Stimulated activated CD8-positive, alpha-beta memory T cell treated with anti-CD3 and anti-CD28 coated beads, Interleukin-15, amount 100 ng/mL, for 24 hours (primary cell): ENCODE results near the gene GMPR2.

ENCODE experiments used
- DNase-seq: peaks from one replicate; pipeline ENCODE4 v3.0.0-alpha.2; 2020; ENCODE audit warnings: low read depth

Gene GMPR2

DNA sequence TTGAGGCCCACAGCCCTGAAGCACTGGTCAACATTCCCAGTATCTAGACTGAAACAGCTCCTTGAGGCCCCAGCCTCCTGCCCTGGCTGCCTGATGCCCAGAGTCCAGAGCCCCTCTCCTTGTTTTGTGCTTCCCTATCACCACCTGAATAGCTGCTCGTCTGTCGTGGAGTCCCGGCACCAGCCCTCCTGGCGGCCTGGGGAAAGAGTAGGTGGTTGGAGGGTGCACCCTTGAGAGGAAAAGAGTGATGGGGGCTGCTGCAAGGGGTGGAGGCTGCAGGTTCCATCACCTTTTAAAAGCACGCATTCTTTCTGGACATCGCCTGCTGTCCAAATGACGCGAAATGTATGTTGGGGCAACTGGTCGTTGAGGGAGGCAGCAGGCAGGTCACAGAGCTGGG, 35.5 kb downstream of the GMPR2 start:
- no peak for DNase-seq

GRCh38 chr14:24269368-24269767, 36.6 kb downstream of the GMPR2 start:
- no peak for DNase-seq

- no peak for DNase-seq
These were observed 37.3 kb downstream of the GMPR2 start for GRCh38 chr14:24269910-24270536.

DNA sequence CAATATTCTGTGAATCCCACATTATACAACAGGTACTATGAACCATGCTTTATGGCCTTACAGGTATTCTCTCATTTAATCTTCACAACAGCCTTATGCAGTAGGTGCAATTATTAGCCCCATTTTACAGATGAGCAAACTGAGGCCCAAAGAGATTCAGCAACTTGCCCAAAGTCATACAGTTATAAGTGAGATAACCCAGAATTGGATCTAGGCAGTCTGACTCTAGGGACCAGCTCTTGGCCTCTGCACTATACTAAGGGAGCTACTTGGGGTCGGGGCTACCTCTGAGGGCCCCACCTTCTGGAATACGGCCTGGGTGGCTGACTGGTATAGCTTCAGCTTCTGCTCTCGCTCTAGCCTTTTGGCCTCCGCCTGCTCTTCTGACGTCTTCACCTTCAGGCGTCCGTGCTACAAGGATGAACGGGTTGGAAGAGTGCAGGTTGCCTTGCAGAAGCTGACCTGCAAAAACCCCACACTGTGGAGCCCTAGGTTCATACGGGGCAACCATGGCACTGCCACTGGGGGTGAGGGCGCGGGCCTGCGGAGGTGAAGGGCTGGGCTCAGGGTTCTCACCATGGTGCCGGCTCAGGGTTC, 37.9 kb downstream of the GMPR2 start:
- DNase-seq = no peak

DNA sequence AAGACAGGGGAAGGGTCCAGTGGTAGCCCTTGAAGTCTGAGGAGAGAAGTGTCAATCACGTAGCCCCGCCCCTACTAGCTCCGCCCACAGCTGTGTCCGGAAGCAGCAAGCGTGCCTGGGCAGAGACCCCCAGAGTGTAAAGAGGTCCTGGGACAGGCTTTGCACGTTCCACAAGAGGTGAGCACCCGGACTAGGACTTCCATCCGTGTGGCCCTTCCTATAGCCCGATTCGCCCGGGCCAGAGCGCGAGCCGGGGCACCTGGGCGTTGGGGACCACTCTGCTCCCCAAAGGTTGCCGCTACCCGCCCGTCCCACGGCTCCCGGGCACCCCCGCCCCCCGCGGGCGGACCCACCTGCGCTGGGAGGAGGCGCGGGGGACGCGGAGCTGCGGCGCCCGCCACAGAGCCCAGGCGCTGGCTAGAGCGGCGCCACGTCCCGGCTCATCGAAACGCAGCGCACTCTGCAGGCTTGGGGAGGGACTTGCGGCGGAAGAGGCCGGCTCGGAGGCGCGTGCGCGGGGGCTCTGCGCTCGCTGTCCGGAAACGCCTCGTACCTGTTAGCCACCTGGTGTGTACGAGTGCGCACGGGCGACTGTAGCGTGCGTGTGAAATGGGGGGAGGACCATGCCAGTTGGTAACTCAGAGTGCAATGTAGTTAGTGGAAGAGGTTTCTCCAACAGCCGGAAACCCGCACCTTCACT, 38.6 kb downstream of the GMPR2 start, which contains the start of gene RABGGTA:
Gene RABGGTA (minus strand): TSS at position 464 of the 700 bp plus-strand sequence. CDS start 482 bp downstream, outside the sequence.
- DNase-seq = peak; percentile 69

GRCh38 chr14:24271834-24272263, 39.1 kb downstream of the GMPR2 start:
- DNase-seq = no peak

- DNase-seq = no peak
These were observed 39.7 kb downstream of the GMPR2 start for GRCh38 chr14:24272467-24272866.

DNA sequence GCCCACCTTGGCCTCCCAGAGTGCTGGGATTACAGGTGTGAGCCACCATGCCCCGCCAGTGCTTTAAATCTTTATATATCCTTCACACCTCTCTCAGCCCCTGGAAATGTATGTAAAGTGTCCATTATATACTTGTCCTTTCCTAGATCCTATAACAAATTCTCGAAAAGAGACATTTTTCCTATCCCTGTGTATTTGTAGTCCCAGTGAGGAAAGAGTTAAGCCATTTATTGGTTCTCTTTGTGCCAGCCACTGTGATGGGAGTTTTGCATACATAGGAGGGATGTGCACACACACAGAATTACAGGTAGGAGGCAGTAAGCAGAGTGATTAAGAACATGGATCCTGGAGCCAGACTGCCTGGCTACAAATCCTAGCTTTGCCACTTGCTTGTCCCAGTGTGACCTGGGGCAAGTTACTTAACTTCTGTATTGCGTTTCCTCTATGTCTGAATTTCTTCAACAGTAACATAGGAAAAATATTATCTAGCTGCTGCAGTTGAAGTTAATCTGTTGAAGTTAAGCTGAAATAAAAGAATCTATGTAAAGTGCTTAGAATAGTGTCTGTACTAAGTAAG, 40.8 kb downstream of the GMPR2 start:
- no peak for DNase-seq

DNA sequence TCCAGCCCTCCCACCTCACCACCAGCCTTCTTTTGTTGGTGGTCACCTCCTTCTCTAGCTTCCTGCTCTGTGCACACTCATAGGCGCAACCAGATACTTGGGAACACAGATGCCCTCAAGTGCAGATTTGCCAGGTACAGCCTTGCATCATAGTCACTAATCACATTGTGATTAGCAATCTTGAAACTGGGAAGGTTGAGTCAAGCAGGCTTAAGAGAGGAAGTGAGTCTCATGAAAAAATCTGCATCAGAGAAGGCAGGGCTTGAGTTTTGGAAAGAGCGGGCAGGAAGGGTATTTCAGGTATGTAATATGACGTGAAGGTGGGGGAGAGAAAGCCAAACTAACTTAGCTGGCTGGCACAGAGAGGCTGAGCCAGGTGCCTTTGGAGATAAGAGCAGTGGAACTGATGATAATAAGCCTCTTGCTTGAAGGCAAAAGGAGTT, 41.4 kb downstream of the GMPR2 start:
- DNase-seq = no peak

DNA sequence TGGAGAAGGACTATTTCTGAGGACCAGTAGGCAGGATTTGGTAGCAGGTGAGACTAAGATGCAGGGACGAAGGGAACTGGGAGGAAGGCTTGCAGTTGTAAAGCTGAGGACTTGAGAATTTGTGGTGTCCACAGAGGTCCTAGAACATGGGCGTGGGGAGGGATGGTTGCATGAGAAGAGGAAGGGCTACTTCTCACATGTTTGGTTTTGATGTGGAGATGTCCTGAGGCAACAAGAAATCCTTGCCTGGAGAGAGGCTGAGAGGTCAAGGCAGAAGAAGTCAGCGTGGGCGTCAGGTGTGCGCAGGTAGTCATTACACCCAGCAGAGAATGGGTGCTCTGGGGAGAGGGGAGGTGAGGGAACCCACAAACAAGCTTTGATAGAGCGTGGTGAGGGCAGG, 44.3 kb downstream of the GMPR2 start:
- DNase-seq = no peak

DNA sequence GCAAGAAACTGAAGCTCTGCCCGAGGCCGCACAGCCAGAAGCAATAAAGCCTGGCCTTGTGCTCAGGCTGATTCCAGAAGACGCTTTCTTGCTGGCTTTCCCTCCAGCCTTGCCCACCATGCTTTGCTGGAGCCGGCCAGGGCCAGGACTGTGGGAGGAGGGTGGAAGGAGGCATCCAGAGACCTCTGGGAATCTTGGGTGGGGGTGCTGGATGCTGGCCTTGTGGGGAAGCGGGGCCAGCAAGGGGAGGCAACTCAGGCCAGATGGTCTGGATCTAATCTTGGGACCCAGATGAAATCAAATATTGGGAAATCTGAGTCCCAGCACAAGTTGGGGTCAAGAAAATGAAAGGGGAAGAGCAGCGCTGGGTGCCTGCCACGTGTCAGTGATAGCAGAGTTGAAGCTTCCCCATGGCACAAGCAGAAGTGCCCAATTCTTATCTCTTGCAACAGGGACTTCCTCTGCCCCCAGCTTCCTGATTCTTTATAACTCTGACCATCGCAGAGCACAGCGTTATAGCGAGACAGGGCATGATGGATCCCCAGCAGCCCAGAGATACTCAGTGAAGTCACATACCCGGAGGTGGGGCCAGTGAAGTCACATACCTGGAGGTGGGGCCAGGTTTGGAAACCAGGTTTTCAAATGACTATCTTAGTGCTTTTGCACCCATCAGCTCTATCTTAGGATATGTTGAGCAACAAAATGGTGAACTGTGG, 45.0 kb downstream of the GMPR2 start:
- DNase-seq = no peak

DNA sequence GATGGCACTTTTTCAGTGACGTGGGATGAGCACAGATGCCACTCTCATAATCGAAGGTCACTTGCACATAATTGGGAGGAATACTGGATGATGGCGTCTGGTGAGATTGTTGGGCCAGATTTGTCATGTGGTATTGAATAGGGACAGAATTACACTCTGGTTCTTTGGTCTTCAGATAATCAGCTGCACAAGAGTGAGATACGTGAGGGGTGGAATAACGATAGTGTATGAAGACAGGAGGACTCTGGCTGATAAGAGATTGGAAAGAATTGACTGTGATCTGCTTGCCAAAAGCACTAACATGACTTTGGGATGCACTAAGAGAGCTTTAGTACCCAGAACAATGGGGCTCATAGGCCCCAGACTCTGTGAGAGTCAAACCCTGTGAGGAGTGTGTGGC, 45.7 kb downstream of the GMPR2 start:
- no peak for DNase-seq

- DNase-seq = no peak
These were observed 46.8 kb downstream of the GMPR2 start for GRCh38 chr14:24279301-24280186.

- DNase-seq = no peak
These were observed 48.2 kb downstream of the GMPR2 start for GRCh38 chr14:24280797-24281460.

DNA sequence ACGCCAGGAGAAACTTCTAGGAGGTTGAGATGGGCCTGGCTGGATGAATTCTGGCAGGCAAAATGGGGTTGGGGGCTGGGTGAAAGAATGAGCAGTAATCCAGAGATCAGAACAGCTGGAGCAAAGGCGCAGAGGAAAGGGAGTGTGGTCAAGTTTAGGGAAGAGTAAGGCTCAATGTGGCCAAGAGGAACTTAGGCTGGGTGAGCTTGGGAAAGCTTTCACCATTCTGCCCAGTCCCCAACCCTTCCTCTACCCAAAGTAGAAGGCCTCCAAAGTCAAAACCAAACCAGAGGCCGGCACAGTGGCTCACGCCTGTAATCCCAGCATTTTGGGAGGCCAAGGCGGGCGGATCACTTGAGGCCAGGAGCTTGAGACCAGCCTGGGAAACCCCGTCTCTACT, 48.9 kb downstream of the GMPR2 start:
- DNase-seq = no peak

DNA sequence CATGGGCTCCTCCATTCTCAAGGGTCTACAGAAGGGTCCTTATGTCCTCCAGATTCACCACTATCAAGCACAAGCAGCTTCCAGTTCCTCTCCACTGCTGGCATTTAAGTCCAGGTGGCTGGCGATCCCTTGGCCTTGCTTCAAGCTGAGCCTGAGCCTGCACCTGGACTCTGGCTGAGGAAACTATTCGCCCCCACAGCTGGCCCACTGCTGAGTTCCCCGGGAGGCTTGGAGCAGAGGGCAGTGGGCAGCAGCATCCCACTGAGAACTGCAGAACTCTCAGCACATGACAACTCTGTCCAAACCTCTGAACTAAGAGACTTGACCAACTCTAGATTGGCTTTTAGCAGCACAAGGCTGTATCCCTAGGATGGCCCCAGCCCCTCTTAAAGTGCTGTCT, 50.0 kb downstream of the GMPR2 start:
- no peak for DNase-seq

DNA sequence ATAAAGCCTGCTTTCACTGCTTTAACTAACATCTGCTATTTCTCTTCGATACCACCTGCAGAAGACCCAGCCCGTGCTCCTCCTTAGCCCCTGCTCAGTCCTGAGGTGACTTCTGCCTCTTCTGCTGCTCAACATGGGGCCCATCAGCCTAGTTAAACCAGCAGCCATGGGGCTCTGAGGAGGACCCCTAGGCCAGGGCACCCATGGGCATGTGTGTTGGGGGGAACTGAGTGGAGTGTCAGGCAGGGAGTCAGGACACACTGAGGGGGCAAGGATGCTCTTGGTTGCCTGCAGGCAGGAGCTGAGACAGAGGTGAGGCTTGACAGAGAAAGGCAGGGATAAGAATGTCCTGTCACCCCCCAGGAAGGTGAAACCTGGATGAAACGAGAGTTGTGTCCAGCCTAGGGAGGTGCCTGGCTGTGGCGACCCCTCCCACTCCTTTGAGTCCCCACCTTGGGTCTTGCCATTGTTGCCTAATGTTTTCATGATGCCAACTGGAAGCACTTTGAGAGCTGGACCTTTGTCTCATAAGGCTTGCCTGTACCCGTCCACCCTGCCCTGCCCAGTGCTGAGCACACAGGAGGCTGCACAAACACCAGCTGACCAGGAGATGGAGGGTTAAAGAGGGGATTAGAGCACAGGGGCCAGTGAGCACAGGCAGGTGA, 51.2 kb downstream of the GMPR2 start:
- no peak for DNase-seq

- no peak for DNase-seq
These were observed 51.8 kb downstream of the GMPR2 start for GRCh38 chr14:24284501-24285035.

DNA sequence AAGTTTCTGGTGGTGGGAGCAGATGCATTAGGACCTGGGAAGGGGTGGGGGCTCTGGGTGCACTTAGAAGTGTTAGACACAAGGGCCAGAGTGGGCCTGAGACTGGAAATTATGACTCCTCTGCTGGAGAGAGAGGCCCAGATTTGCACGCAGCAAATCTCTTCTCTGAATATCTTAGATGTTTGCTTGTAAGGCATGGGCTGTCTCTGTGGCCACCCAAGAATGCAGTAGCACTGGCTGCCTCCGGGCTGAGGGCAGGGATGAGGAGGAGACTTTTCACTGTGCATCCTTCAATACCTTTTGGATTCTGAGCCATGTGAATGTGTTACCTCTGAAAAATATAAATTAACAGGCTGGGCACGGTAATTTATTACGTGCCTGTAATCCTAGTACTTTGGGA, 52.6 kb downstream of the GMPR2 start:
- no peak for DNase-seq

- no peak for DNase-seq
These were observed 54.3 kb downstream of the GMPR2 start for GRCh38 chr14:24286996-24287395.
